Panc1 (cell line): Measurements from ENCODE around the gene TMEM203. TPM values are rescaled to one million over a fixed set of nuclear protein-coding genes. Genes with fewer than 3 reads are reported as not detected.

Experiments used
- ATAC-seq: fragments of 200-7000 bp; cut with Tn5 transposase; 2 replicates; pipeline ENCODE4 v1.9.1; 2020; ENCODE audit warnings: mild to moderate bottlenecking, moderate library complexity
- BruUV-seq: library from RNA; stranded (reverse); fragments of 400-500 nt; replicated peaks from 2 replicates; lab custom pipeline; 2021; lab: Mats Ljungman, UMichigan
- CTCF ChIA-PET: fragments of 300-600 bp; sonication (Branson Sonifier 250); formaldehyde crosslinking; loops from one replicate; lab custom pipeline; 2022; ENCODE audit warnings: antibody characterized with exemption; lab: Charles Lee
- POLR2A ChIA-PET: fragments of 300-600 bp; sonication (Branson Sonifier 250); formaldehyde crosslinking; loops from one replicate; lab custom pipeline; 2022; ENCODE audit warnings: antibody characterized with exemption; lab: Charles Lee
- DNase-seq: peaks from one replicate; pipeline ENCODE4 v3.0.0-alpha.2; 2010; ENCODE audit warnings: low read depth, low spot score
- H3K27ac ChIP-seq: 2 replicates; pipeline ENCODE4 v1.5.1; 2011; ENCODE audit warnings: mild to moderate bottlenecking, low read length, inconsistent platforms
- H3K27me3 ChIP-seq: fragments of 200-500 bp; sonication (Bioruptor generic); 2 replicates; pipeline ENCODE4 v1.6.0; 2014; ENCODE audit warnings: low read length, inconsistent platforms; ENCODE audit not compliant: control insufficient read depth, insufficient read depth
- H3K36me3 ChIP-seq: fragments of 200-500 bp; sonication (Bioruptor generic); 2 replicates; pipeline ENCODE4 v1.5.1; 2014; ENCODE audit warnings: inconsistent platforms, mild to moderate bottlenecking, low read length, moderate library complexity; ENCODE audit not compliant: control insufficient read depth, insufficient read depth
- H3K4me1 ChIP-seq: 2 replicates; pipeline ENCODE4 v1.5.1; 2011; ENCODE audit warnings: inconsistent platforms, mild to moderate bottlenecking, low read length, moderate library complexity; ENCODE audit not compliant: control insufficient read depth, insufficient read depth
- H3K4me3 ChIP-seq, 2 experiments: 2 replicates each; pipeline ENCODE4 v1.5.1; 2011 to 2012; ENCODE audit warnings: low read depth in 2 of 2, low read length in 2 of 2, mild to moderate bottlenecking in 2 of 2, inconsistent platforms in 1 of 2, moderate library complexity in 1 of 2
- H3K9me3 ChIP-seq: fragments of 200-500 bp; sonication (Bioruptor generic); 2 replicates; pipeline ENCODE4 v1.5.1; 2014; ENCODE audit warnings: low read depth, mild to moderate bottlenecking, inconsistent platforms, low read length, moderate library complexity; ENCODE audit not compliant: control insufficient read depth, insufficient read depth
- POLR2AphosphoS5 ChIP-seq: IDR thresholded peaks from 2 replicates; pipeline ENCODE4 v1.6.1; 2012; ENCODE audit warnings: mild to moderate bottlenecking, low read depth, low read length, moderate library complexity
- SIN3A ChIP-seq: IDR thresholded peaks from 2 replicates; pipeline ENCODE4 v1.6.1; 2012; ENCODE audit warnings: low read depth, mild to moderate bottlenecking, low read length, moderate library complexity, borderline replicate concordance; ENCODE audit not compliant: insufficient read depth
- TCF7L2 ChIP-seq: IDR thresholded peaks from 2 replicates; pipeline ENCODE4 v1.6.1; 2011; ENCODE audit warnings: mild to moderate bottlenecking, low read depth, low read length, inconsistent platforms
- in situ Hi-C: cut with HindIII; loops from 2 replicates; pipeline ENCODE4 v1.10.0; 2016; ENCODE audit warnings: low sequenced_read_pairs, low pct_unique_long_range_greater_than_20kb
- intact Hi-C: fragments of 100-400 bp; cut with micrococcal nuclease; formaldehyde crosslinking; loops from one replicate; pipeline ENCODE4 v1.10.0; 2022; ENCODE audit not compliant: unreplicated experiment
- total RNA-seq: library from RNA; stranded (reverse); gene quantifications from one replicate; pipeline ENCODE4 v1.2.1, GENCODE V29; 2021; ENCODE audit not compliant: unreplicated experiment
- TF ChIP-seq, protein P1 (sequence below): fragments of 450-650 bp; IDR thresholded peaks from 2 replicates; pipeline ENCODE4 v1.5.1; 2017; ENCODE audit warnings: mild to moderate bottlenecking
- TF ChIP-seq, protein P2 (sequence below), 2 experiments: IDR thresholded peaks; 2 replicates each; pipeline ENCODE4 v1.6.1; 2011 to 2012; ENCODE audit warnings: low read depth in 2 of 2, control low read depth in 1 of 2, low read length in 1 of 2, mild to moderate bottlenecking in 1 of 2, moderate library complexity in 1 of 2; ENCODE audit not compliant: insufficient read depth in 1 of 2

The TMEM203 gene
- total RNA-seq, 1 experiment from 2014 or later, result 25.4 TPM

DNA sequence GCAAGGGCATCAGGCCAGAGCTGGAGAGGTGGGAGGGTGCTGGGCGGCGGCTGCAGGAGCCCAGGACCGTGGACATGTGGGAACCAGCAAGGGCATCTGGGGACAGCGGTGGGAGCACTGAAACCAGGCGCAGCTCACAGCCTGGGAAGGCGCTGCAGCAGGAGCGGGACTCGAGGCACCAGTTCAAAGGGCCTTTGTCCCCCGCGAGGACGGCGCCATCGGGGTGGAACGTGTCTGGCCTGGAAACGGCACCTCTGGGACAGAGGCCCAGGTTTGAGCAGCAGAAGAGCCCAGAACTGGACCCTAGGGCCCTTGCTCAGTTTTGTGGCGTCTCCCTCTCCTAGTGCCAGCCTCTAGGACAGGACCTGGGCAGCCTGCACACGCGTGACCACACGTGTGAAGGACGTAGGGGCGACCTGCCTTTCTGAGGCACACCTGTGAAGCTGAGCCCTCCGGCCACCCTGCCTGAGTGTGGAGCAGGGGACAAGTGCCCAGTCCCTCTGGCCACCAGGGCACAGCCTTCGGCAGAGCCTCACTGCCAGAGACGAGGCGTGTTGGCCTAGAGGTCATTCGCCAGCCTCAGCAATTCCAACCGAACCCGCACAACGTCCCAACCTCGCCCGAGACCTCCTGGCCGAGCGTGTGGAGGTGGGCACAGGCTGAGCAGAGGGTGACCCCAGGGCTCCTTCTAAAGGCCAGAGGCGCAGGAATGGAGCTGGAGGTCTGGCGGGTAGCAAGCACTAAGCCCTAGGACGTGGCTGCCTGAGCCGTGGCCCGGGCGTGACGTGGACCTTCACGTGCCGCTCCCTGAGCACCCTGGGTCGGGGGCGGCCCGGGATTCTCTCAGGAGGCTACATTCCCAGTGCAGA is 31.4 kb downstream of the TMEM203 start:
- Histone ChIP-seq H3K4me3 (no peak overlapping the region), H3K27ac (no peak overlapping the region), H3K36me3 (no peaks in the 10 kb centered on the region), H3K4me1 (peaks cover 6% of the 10 kb centered on the region), H3K9me3 (no peaks in the 10 kb centered on the region), H3K27me3 (no peaks in the 10 kb centered on the region)
- DNase-seq (no peak), ATAC-seq (no peak)
- BruUV-seq, result no TSS peak
- POLR2A ChIA-PET, result no interaction called here
- in situ Hi-C loops (no loop called here), intact Hi-C loops (no loop called here)
- TF ChIP-seq TCF7L2 (no peak), SIN3A (no peak), POLR2AphosphoS5 (no peak)
- TF ChIP-seq, protein P1, sequence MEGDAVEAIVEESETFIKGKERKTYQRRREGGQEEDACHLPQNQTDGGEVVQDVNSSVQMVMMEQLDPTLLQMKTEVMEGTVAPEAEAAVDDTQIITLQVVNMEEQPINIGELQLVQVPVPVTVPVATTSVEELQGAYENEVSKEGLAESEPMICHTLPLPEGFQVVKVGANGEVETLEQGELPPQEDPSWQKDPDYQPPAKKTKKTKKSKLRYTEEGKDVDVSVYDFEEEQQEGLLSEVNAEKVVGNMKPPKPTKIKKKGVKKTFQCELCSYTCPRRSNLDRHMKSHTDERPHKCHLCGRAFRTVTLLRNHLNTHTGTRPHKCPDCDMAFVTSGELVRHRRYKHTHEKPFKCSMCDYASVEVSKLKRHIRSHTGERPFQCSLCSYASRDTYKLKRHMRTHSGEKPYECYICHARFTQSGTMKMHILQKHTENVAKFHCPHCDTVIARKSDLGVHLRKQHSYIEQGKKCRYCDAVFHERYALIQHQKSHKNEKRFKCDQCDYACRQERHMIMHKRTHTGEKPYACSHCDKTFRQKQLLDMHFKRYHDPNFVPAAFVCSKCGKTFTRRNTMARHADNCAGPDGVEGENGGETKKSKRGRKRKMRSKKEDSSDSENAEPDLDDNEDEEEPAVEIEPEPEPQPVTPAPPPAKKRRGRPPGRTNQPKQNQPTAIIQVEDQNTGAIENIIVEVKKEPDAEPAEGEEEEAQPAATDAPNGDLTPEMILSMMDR, result no peak
- TF ChIP-seq, protein P2, sequence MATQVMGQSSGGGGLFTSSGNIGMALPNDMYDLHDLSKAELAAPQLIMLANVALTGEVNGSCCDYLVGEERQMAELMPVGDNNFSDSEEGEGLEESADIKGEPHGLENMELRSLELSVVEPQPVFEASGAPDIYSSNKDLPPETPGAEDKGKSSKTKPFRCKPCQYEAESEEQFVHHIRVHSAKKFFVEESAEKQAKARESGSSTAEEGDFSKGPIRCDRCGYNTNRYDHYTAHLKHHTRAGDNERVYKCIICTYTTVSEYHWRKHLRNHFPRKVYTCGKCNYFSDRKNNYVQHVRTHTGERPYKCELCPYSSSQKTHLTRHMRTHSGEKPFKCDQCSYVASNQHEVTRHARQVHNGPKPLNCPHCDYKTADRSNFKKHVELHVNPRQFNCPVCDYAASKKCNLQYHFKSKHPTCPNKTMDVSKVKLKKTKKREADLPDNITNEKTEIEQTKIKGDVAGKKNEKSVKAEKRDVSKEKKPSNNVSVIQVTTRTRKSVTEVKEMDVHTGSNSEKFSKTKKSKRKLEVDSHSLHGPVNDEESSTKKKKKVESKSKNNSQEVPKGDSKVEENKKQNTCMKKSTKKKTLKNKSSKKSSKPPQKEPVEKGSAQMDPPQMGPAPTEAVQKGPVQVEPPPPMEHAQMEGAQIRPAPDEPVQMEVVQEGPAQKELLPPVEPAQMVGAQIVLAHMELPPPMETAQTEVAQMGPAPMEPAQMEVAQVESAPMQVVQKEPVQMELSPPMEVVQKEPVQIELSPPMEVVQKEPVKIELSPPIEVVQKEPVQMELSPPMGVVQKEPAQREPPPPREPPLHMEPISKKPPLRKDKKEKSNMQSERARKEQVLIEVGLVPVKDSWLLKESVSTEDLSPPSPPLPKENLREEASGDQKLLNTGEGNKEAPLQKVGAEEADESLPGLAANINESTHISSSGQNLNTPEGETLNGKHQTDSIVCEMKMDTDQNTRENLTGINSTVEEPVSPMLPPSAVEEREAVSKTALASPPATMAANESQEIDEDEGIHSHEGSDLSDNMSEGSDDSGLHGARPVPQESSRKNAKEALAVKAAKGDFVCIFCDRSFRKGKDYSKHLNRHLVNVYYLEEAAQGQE (IDR thresholded peaks at IDR 0.05; ENCODE audit: insufficient read depth in 1 of 2, low read depth in 2 of 2, low read length in 1 of 2), result no peak
- CTCF ChIA-PET, result no interaction called here

DNA sequence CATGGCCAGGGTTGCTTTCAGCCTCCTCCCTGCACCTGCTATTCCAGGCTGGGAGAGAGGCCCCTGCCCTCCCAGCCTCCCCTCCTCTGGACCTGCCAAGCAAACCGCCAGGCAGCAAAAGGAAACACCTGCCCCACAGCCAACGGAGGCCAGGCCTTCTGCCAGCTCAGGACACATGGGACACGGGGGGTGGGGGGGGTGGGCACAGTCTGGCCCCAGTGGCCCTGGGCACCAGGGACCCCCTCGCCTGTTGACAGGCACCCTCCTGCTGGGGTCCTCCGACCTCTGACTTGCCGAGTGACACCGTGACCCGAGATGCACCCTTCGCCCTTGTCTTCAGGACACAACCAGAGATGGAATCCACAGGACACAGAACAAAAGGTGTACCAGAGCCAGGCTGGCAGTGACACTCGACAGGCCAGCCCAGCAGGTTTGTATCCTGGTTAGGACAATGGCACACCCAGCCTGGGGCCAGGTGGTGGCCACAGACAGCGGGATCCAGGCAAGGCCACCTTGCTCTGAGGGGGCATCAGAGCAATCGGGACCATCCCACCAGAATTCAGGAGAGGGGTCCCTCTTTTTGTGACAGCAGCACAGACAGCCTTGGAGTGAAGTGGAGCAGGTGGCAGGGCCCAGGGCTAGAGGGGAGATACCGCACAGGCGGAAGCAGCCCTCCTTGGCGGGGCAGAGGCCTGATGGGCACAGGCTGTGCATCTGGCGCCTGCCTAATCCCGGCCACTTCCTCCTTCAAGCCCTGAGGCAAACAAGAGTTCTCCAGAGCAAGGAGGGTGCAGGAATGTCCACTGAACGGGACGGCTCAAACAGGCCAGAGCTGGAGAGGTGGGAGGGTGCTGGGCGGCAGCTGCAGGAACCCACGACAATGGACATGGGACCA is 32.3 kb downstream of the TMEM203 start:
- BruUV-seq, result no TSS peak
- ATAC-seq, result no peak
- TF ChIP-seq TCF7L2, result no peak
- no peak for TF ChIP-seq POLR2AphosphoS5
- TF ChIP-seq, protein P2 (IDR thresholded peaks at IDR 0.05; ENCODE audit: insufficient read depth in 1 of 2, low read depth in 2 of 2, low read length in 1 of 2), result no peak
- TF ChIP-seq, protein P1, result no peak
- no peak for TF ChIP-seq SIN3A
- DNase-seq, result no peak
- ChIA-PET CTCF (no interaction called here), POLR2A (no interaction called here)
- H3K27me3 ChIP-seq, result no peaks in the 10 kb centered on the region
- intact Hi-C loops, result no loop called here
- peaks cover 6% of the 10 kb centered on the region for H3K4me1 ChIP-seq
- no peaks in the 10 kb centered on the region for H3K9me3 ChIP-seq
- no peaks in the 10 kb centered on the region for H3K36me3 ChIP-seq
- H3K27ac ChIP-seq, result no peak overlapping the region
- in situ Hi-C loops, result no loop called here
- no peak overlapping the region for H3K4me3 ChIP-seq
